ENCODE measurements around the gene FITM1.

FITM1 gene

DNA sequence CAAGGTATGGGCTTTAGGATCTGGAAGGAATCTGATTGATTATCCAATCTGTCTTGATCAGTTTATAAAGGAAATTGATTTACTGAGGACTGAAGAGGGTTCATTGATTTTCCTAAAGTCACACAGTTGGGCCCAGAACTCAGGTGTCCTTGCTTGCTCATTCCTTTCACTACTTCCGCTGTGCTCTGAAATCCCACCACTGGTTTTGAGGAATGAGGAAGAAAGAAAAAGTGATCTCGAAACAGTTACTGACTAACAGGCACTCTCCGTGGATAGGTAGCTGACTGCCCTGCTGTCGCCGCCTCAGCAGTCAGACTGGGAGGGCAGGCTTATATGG is at the start of gene FITM1:
Gene FITM1 (plus strand): TSS at position 280 of the 337 bp plus-strand sequence. CDS start 905 bp downstream, outside the sequence.
- no peak for FAIRE-seq

DNA sequence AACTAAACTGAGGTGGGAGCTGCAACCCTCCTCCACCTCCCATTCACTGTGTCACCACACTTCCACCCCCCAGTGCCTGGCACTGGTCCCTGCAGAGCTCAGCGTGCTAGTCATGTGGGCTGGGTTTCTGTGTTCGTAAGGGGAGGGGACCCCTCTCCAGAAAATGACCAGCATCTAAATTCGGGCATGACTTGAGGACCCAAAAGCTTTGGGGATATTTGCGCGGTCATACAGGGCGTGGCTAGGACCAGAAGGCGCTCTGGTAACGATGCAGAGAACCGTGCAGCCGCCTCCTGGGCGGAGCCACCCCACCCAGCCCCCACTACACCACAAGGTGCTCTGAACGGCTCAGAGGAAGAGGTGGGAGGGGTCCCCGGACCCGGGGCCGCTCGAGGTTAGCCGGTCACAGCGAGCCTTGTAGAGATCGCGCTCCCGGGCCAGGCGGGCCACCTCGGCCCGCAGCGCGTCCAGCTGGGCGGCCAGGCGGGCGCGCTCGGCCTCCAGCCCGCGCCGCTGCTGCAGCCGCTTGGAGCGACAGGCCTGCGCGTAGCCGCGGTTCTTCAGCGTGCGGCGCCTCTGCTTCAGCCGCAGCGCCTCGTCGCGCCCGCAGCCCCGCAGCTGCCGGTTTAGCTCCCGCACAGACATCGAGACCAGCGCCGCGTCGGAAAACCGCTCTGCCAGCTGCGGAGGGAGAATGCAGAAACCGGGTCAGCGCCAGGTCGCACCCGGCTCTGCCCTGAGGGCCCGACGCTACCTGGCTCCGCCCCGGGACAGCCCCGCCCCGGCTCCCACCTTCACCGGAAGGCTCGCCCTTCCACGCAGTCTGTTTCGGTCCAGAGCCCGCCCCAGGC is 49.3 kb upstream of the FITM1 start:
- FAIRE-seq (peak; percentile 89), DNase-seq (ENCODE audit: insufficient read length, low spot score) (peak; percentile 86)

More for the DNA sequence above, at the start of gene FITM1:
- DNase-seq (ENCODE audit: insufficient read length, low spot score) = no peak

DNA sequence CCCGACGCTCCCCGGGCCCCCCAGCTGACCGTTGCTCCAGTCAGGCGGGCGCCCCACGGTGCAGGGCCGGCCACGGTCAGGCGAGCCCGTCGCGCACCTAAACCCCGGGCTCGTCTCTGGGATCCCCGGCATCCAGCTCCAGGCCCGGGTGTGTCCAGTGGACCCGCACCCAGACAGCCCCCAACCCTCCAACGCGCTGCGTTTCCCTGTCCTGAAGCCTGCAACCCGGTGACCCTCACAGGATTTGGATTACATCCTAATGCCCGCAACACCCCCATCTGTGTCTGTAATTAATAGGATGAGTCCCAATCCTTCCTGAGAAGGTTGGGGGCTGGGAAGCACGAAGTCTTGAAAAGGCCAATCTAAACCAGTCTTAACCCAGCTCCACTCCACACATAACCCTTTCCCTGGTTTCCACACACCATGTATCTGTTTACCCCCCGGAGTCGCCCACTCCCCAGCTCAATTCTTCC is 48.7 kb upstream of the FITM1 start:
- no peak for FAIRE-seq
- DNase-seq (ENCODE audit: insufficient read length, low spot score) = no peak

GRCh38 chr14:24082411-24083080 is 47.9 kb upstream of the FITM1 start:
- FAIRE-seq = no peak
- no peak for DNase-seq (ENCODE audit: insufficient read length, low spot score)

DNA sequence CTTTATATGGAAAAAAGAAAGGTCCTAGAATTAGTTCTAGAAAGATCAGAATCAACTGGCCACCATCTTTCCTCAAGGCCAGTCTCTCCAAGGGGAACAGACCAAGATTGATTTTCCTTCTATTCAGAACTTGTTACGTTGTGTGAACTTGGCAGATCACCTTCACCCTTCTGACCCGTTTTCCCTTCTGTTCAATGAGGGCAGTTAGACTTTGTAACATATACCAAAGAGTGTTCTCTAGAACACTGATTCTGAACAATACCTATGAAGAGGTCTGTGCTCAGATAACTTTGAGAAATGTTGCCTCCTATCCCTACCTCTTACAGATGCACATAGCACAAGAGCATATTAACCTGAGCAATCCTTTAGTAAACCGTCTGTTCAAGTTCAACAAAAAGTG is 47.0 kb upstream of the FITM1 start:
- DNase-seq (ENCODE audit: insufficient read length, low spot score) (no peak), FAIRE-seq (no peak)

- DNase-seq (ENCODE audit: insufficient read length, low spot score) (no peak), FAIRE-seq (no peak)
These were observed 46.0 kb upstream of the FITM1 start for GRCh38 chr14:24084440-24084839.

- DNase-seq (ENCODE audit: insufficient read length, low spot score) = no peak
These were observed 45.2 kb upstream of the FITM1 start for GRCh38 chr14:24085215-24085614.

DNA sequence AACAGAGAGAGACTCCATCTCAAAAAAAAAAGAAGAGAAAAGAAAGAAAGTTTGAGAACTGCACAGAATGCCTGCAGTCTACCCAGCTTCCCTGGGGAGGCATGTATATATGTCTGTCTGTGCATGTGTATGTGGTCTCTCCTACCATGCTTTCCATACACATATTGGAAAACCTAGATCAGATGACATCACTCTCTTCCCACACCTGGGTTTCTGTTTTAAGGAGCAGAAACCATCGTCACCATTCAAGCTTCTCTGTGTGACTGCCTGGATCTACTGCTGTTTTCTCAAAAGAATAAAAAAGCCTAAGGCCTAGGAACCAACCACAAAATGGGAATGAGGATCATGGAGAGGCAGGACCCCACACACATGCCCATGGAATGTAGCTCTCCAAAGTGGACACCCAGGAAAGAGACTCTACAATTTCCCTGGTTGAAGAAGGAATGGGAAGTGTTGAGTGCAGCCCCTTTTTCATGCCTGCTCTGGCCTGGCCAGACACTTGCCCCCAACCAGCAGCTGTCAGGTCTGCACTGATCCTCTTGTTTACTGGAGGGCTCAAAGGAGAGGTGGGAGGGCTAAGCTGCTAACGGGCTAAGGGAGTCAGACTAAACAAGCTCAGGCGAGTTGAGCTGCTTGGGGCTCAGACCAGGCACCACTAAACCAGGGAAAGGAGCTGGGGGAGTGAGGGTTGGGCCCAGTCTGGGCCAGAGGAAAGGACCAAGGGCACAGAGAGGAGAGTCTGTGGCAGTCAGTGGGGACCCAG is 44.1 kb upstream of the FITM1 start:
- FAIRE-seq (no peak), DNase-seq (ENCODE audit: insufficient read length, low spot score) (no peak)

More at GRCh38 chr14:24085215-24085614, 45.2 kb upstream of the FITM1 start:
- FAIRE-seq = no peak

GRCh38 chr14:24087004-24087403 is 43.5 kb upstream of the FITM1 start:
- DNase-seq (ENCODE audit: insufficient read length, low spot score) (no peak), FAIRE-seq (no peak)

- no peak for DNase-seq (ENCODE audit: insufficient read length, low spot score)
- no peak for FAIRE-seq
These were observed 42.4 kb upstream of the FITM1 start for GRCh38 chr14:24088095-24088494.

DNA sequence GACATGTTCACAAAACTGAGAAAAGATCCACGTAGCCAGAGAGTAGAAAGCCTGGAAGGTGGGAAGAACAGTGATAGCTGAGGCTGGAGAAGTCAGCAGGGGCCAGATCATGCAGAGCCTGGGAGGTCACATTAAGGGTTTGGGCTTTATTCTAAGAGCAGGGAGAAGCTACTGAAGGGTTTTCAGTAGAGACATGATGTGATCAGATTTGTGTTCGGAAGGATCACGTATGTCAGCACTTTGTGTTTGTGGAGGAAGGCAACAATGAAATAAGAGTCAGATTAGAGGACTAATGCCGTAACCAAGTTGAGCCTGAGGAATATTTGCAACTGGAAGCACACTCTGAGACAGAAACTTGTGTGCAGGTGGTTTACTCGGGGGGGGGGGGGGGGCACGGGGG is 40.6 kb upstream of the FITM1 start:
- no peak for DNase-seq (ENCODE audit: insufficient read length, low spot score)
- no peak for FAIRE-seq

GRCh38 chr14:24092110-24092504 is 38.4 kb upstream of the FITM1 start:
- DNase-seq (ENCODE audit: insufficient read length, low spot score) = no peak

GRCh38 chr14:24092505-24093206 is 37.8 kb upstream of the FITM1 start:
- DNase-seq (ENCODE audit: insufficient read length, low spot score) (no peak), FAIRE-seq (no peak)

More at GRCh38 chr14:24092110-24092504, 38.4 kb upstream of the FITM1 start:
- FAIRE-seq = no peak

DNA sequence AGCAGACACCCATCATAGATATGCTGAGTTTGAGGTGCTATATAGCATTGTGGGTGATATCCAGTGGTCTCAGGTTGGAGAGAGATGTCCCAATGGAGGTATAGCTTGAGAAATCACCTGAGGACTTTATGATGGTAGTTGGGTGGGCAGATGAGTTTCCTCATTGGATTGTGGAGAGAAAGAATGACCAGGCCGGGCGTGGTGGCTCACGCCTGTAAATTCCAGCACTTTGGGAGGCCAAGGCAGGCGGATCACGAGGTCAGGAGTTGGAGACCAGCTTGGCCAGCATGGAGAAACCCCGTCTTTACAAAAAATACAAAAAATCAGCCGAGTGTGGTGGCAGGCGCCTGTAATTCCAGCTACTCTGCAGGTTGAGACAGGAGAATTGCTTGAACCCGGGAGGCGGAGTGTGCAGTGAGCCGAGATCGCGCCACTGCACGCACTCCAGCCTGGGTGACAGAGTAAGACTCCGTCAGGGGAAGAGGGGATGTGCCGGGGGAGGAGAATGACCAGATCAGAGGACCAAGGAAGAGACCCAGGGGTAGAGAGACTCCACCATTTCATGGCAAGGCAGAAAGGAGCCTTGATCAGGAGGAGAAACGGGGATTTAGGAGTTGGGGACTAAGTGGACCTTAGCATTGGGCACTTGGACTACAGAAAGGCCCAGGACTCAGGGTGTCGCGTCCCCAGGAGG is 37.1 kb upstream of the FITM1 start:
- FAIRE-seq = no peak
- no peak for DNase-seq (ENCODE audit: insufficient read length, low spot score)

GRCh38 chr14:24093901-24094840 is 36.3 kb upstream of the FITM1 start, which contains the start of gene PCK2:
PCK2 (plus strand) TSS chr14:24094311; CDS start chr14:24094406, 95 bp downstream.
- peak; percentile 91 for FAIRE-seq

DNA sequence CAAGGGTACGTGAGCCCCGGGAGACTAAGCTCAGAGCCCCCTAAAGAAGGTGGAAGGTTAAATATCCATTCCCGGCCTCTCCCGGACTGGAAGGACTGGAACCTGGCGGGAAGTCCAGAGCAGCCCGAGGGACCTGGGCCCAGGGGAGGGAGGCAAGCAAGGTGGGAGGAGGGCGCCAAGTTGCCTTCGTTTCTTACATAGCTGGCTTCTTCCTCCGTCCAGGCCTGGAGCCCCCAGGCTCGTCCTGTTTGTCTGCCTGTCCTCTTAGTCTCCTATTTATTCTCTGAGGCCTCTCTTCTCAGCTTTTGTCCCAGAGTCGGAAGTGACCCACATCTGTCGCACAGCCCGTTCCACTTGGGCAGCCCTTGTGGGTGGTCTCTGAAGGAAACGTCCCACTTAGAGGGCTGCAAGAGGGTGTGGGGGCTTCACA is 35.6 kb upstream of the FITM1 start:
- DNase-seq (ENCODE audit: insufficient read length, low spot score) (no peak), FAIRE-seq (no peak)

More at GRCh38 chr14:24093901-24094840, 36.3 kb upstream of the FITM1 start, which contains the start of gene PCK2:
- peak; percentile 83 for DNase-seq (ENCODE audit: insufficient read length, low spot score)

DNA sequence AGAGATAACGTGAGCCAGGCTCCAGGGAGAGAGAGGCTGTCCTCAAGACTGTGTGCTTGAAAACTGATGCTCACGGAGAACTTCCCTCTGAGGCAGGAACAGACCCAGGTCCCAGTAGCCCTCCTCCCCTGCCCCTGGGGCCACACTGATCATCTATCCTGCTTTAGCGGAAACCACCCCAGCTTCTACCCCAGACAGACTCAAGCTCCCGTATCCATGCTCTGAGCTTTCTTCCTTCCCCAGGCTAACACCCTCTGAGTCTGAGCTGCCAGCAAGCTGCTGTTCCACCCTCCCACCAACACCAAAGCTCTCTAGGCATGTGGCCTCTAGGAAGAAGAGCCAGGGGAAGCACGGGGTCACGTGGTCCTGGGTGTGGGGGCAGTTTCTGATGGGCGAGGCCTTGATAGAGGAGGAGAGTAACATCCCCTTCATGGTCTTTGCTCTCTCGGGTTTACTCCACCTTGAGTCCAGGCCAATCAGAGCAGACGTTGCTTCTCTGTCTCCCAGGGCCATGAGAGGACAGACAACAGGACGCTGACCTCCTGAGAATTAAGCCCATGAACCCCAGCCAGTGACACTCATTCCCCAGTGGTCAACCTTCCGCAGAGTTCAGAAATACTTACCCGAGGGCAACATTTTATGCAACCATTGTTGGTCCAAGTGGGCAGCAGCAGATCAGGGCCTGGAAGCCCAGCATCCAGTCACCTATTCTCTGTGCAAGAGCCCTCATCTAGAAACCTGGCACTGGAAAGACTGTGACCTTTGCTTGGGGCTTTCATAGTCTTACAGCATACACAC is 35.0 kb upstream of the FITM1 start:
- peak; percentile 92 for DNase-seq (ENCODE audit: insufficient read length, low spot score)
- FAIRE-seq = peak; percentile 92

Measured in GM19239 (cell line).